DMS114 treated with DMSO at 0.1 percent for 48 hours (cell line): ENCODE data around the gene MME.
"Not testable (repeated sequence)": the region's sequence is repeated elsewhere in the genome, so short reads cannot be mapped to it uniquely, and the experiment has no call there.

ENCODE experiments used
- DNase-seq: peaks from one replicate; lab custom pipeline; 2025; ENCODE audit not compliant: unreplicated experiment; lab: John Stamatoyannopoulos, UW

Gene MME

DNA sequence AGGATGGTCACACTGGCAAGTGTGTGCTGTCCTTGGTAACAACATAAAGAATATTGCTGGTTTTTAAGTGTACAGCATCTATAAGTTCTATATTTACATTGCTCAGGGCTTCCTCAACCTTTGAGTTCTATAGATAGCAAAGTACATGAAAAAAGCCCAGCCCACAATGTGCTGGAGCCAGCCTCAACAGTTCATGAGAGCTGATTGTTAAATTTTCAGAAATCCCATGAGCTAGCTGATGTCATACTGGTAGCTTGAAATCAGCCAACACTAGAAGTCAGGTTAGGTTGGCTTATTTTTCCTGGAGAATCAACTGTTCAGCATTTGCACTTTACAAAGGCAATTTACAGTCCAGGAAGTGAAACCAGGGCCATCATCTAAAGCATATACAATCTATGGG, 110.6 kb downstream of the MME start:
- no peak for DNase-seq

DNA sequence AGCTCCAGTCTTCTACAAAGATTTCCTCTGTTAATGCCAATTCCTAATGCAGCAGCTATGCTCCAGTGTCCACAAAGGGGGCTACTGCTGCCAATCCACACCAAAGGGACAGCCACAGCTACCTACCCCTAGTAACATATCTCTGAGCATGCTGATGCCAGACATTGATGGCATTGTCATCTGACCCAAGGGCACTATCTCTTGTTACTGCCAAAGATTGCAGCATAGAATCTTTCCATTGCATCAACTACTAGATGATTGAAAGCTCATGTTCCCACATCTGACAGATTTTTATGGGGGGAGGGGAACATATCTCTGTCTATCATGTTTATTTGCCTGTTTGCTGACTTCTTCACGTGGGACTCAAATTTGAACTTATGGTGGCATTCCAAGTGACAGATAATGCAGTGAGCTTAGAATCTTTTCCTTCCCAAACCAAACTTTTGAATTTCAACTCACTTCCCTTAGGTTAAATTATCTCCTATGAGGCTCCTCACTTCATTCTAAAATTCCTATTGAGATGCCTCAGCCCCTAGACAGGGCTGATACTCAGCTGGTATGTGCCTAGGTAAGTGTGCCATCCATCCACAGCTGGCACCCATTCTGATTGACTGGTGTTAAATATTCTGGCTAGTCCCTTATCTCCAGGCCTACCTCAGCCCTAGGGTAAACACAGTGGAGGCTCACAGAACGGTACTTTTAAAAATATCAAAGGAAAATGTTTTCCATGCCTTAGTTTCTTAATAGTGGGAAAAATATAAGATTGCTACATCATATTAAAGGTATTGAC, 113.0 kb downstream of the MME start:
- no peak for DNase-seq

DNA sequence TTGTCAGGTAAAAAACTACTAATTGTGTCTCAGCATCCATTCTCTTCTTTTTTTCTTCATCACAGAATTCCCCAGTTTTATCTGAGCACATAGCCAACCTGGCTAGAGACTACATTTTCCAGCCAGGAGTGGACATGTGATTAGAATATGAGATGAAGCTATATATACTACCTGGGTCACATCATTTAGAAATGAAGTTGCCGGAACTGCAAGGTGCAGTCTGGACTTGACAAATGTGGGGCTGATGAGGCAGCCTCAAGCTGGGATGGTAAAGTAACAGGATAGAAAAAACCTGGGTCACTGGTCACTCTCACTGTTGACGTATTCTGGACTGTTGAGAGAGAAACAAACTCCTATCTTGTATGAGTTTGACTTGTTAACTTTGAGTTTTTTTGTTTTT, 113.7 kb downstream of the MME start:
- DNase-seq: no peak

DNA sequence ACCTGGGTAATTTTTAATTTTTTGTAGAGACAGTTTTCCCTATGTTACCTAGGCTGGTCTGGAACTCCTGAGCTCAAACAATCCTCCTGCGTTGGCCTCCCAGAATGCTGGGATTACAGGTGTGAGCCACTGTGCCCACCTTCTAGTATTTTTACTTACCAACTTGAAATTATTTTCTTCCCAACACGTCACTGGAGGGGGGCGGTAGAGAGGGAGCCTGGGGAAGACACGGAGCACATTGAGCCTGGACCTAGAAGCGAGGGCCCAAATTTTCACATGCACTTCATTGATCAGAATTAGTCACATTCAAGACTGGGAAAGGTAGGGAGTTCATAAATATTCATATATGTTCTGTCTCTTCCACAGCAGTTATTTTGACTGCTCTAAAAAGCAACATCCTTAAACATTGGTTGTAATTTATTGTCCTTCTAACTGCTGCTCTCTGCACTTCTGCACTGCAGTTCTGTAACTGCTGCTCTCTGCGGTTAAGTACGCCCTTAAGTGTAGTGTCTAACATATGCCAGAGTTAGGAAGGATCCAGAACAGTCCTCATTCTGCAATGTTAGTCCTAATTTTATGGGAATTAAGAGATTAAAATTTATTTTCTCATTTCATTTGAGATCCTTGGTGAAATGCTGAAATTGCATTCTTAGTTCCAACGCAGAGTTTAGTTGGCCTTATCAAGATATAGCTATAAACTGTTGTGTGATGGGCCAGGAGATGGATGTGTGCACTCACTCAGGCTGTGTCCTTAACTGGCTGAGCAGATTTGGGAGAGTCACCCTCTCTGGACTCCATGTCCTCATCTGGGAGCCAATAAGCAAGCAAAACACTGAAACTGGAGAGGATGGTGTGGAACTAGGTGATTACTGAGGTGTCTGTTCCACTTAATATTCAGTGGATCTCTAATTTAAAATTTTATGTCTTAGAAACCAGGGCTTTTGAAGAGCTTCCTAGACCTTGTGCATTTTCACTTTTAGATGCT, 115.1 kb downstream of the MME start:
- no peak for DNase-seq

DNA sequence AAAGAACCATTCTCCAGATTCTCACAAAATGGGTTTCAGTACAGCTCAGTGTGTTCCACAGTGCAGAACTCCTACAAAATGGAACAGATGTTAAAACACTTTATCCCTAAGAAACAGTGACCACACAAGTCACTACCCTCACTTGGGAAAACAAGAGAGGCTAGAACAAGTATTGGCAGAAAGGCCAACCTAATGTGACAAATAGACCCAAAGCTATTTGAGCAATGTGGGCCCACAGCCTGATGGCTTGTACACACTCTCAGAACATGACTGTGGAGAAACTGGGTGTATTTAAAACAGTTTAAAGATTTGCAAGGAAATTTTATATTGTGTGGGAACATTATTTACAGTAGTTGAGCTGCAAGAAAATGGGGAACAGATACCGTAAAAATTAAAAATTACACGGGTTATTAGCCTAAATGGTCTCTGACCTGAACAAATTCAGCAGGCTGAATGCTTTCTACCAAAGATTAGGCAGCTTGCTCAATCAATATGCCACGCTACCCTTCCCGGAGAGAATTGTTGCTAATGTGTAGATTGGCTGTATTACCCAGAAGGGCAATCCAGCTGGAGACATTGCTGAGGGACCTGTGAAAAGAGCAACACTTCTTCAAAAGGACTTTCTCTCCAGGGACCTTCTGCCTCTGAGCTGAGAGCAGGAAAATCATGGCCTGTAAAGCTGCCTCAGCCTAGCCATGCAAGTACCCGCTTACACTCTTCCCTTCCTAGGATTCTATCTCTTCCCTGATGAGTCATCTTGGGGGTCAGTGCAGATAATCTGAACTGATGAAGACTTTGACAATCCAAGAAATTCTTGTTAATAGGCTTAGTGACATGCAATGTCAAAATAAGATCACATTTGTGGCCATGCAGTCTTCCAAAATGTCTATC, 116.3 kb downstream of the MME start:
- DNase-seq: no peak

DNA sequence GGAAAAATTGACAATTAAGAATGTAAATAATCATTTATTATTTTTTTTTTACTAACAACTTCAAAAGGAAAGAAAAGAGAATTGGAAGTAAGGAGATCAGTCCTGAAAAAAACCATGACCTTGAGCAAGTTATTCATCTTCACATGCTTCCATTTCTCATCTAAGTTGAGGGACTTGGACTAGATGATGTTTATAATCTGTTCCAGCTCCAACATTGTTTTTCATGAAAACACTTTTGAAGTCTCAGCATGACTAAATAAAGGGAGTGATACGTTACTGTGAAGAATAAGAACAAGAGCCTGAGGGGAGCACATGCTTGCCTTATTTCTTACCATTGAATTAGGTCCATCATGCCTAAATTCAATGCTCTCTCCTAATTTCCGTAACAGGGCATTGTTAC, 117.7 kb downstream of the MME start:
- DNase-seq: no peak

DNA sequence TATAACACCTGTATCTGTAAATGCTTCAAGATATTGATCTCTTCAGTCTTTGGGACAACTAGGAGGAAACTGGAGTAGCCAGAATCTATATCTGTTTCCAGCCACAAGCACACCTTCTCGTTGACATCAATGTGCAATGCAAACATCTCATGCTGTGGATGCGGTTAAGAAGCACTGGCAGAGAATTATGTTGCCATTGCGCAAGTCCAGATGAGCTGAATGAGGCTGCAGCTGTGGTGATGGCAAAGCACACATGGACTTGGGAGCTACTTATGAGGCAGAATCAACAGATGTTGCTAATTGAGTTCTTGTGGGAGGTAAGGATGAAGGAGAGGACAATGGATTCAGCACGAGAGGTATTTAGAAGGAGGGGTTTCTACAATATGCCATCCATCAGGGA, 122.5 kb downstream of the MME start:
- DNase-seq: no peak

DNA sequence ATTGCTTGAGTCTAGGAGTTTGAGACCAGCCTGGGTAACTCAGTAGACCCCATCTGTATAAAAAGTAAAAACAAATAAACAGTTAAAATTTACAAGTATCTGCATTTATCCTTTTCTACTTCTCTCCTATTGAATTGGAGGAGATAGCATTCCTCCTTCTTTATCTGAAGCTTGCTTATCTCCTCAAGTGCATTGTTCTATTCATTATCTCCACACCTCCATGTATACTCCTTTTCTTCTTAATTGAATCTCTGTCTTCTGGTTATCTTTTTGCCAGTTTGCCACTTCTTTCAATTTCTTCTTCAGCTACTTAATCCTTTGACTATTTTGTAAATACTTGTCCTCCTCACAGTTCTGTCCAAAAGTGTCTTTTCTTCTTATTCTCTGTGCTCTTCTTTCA, 124.7 kb downstream of the MME start:
- DNase-seq: no peak

DNA sequence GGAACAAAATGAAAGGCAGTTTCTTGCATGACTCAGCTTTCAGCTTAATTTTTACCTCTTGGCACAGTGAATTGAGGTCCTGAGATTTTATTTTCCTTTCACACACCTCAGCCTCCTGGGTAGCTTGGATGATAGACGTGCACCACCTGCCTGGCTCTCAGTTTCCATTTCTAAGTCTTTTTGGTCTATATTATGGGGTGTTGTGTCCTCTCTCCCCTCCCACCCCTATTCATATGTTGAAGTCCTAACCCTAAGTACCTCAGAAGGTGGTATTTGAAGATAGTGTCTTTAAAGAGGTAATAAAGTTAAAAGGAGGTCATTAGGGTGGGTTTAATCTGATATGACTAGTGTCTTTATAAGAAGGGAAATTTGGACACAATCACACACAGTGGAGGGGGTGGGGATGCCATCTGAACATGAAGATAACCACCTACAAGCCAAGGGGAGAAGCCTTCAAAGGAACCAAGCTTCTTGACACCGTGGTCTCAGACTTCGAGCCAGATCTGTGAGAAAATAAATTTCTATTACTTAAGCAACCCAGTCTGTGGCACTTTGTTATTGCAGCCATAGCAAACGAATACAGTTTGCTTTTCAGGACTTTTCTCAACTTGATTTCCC, 128.2 kb downstream of the MME start:
- no peak for DNase-seq

DNA sequence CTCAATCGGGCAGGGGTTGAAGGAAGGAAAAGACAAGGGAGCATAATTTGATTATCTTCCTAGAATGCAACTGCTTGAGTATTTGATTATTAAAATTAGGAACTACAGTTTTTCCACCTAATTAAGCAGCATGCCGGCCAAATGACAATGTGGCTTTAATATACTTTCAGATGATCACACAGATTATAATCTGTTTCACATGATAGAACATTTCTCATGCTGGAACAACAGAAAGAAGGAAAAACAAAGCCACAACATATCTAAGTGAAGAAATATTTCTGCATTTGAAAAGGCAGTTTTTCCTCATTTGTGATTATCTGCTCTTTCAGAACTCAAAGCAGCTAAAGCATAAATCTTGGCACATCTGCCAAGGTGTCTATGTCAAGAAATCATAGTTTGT, 130.6 kb downstream of the MME start:
- no peak for DNase-seq

DNA sequence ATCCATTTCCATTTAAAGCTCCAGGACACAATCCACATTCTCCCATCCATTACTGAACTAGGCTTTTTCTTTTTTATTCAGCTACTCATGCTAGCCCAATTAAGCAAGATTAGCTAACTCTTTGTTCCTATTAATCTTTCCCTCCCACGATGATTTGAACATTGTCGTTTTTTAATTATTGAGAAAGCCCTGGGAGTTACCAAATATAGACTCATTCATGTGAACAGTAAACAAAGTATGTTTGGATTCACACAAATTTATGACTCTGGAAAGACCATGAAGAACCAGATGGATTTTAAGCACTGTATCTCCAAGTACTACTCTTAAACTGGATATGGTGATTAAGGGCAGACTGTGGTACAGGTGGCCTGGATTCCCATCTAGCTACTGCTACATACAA, 131.1 kb downstream of the MME start:
- DNase-seq: no peak

DNA sequence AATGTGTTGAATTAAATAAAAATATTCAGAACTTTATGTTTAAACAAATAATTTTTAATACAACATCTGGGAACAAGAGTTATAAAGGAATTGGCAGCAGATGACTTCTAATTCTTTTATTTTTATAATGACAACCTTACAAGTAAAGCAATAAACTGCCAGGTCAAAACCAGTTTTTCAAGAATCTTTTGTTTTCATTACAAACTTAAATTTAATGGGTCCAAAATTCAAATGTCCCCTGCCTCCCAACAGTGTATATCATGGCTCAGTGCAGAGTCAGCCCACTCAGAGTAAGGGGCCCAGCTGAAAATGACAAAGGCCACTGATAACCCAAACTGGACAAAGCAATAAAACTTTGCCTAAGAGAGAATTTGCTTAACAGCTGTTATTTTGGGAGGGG, 131.8 kb downstream of the MME start:
- no peak for DNase-seq

DNA sequence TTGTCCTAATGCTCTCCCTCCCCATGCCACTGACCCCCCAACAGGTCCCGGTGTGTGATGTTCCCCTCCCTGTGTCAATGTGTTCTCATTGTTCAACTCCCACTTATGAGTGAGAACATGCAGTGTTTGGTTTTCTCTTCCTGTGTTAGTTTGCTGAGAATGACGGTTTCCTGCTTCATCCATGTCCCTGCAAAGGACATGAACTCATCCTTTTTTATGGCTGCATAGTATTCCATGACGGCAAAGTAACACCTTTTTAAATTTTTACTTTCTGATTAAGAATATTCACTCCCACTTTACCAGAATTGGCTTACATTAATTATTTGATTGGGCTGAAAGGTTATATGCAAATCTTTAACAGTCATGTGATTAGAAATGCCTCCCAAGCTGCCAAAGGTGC, 135.9 kb downstream of the MME start:
- not testable (repeated sequence) for DNase-seq

DNA sequence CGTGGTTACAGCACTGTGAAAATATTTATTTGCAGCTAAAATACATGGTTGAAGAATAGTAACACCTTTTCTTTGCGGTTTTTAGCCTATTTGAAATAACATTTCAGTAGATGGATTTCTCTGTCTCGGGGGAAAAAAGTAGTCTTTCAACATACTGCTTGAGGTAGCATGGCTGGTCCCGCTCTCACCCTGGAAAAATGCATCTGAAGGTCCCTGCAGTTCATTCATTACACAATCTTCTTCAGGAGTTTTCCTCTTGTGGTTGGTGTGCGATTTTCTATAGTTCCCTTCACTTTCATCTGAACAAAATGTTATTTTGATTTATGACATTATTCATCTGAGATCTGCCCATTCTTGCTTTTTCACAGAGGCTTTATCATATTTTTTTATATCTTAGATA, 137.5 kb downstream of the MME start:
- no peak for DNase-seq

DNA sequence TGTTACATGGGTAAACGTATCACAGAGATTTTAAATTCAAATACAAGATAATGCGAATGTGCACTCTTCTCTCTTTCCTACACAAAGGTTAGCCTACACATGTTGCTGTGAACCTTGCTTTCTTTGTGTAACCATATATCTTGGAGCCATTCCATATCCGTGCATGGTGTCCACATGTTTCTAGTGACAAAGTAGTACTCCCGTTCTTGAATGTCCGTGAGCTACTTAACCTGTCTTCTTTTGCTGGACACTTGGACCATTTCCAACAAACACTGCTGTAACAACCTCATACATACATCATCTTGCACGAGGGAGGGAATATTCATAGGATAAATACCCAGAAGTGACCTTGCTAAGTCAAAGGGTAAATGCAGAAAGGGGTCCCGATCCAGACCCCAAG, 138.3 kb downstream of the MME start:
- DNase-seq: no peak

DNA sequence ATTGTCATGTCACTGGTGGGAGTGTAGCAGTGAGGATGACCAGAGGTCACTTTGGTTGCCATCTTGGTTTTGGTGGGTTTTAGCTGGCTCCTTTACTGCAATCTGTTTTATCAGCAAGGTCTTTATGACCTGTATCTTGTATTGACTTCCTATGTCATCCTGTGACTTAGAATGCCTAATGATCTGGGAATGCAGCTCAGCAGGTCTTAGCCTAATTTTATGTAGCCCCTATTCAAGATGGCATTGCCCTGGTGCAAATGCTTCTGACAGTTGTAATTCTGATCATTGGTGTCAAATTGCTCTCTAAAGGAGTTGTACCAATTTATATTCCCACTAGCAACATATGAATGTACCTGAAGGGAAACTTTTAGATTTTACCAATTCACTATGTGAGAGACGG, 139.0 kb downstream of the MME start:
- DNase-seq: no peak

DNA sequence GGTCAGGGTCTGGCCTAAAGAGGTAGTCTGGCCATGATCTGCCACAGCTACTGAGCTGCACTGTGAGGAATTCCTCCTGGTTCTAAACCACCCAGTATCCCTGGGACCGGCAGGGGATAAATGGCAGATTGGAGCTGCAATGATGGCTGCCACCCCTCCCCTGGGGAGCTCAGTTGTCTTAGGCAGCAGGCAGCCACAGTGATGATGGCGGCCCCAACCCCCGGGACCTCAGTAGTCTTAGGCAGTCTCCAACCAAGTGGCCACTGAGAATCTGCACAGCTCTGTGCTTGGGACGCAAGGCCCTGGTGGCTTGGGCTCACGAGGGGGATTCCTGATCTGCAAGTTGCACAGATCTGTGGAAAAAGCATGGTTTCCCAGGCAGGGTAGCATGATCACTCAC, 145.3 kb downstream of the MME start:
- DNase-seq: no peak

DNA sequence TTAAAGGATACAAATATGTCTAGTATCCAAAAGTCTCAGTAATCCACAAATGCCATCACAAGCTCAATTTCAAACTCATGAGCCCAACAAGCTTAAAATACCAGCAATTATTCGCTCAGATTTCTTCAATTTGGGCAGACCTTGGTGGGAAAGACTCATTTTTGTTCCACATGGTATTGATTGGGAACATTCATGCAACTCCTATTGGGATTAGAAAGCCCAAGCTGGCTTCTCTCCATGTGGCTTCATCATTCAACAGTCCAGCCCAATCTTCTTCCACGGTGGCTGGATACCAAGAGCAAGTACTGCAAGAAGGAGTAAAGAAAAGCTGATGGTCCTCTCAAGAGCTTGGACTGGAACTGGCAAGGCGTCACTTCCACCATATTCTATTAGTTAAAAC, 147.0 kb downstream of the MME start:
- DNase-seq: no peak

DNA sequence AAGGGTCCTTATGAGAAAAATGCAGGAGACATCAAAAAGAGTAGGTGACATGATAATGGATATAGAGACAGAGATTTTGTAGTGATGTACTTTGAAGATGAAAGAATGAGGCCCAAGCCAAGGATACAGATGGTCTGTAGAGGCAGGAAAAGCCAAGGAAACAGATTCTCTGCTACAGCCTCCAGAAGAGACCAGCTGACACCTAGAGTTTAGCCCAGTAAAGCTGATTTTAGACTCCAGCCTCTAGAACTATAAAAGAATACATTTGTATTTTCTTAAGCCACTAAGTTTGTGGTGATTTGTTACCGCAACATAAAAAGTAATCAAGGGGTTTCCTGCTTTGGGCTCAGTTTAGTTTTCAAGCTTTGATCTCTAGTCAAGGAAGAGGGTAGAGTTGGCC, 148.6 kb downstream of the MME start:
- no peak for DNase-seq

DNA sequence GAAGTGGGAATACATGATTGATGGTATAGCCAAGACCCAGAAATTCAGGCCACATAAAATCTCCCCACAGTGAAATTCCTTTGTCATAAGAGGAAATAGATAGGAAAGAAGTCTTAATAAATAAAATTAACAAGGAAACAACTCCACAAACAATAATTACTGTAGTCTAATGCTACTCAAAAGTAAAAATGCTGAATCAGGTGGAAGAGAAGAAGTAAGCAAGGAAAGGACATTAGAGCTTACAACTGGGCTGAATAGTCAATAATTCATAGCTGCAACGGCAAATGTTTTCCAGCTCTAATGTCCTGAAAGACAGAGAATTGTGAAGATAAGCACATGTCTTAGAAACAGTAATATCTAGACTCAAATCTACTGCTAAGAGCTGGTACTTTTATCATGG, 149.0 kb downstream of the MME start:
- no peak for DNase-seq

DNA sequence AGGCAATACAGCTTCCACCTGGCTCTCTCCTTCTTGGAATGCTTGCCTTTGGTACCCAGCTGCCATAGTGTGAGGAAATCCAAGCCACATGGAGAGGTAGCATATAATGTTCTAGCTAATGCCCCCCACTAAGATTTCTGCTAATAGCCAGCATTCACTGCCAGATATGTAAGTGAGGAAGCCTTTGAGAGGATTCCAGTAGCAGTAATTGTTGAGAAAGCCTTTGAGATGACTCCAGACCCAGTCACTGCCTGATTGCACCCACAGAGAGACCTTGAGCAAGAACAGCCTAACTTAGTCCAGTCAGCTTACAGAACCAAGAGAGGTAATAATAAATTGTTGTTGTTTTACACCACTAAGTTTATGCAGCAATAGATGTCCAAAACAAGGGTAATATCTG, 150.3 kb downstream of the MME start:
- DNase-seq: no peak
